Stimulated activated naive CD8-positive, alpha-beta T cell treated with anti-CD3 and anti-CD28 coated beads, Interleukin-15, Interleukin-2, amounts not matched to agents 100 ng/mL and 50 ng/mL, for 24 hours (primary cell): ENCODE results near the gene MEGF9.

Experiments
- H3K27ac Mint-ChIP-seq: one replicate; pipeline ENCODE4 v1.8.0; 2021; ENCODE audit warnings: mild to moderate bottlenecking, mixed read lengths
- H3K27me3 Mint-ChIP-seq: one replicate; pipeline ENCODE4 v1.8.0; 2021; ENCODE audit warnings: mixed read lengths
- H3K36me3 Mint-ChIP-seq: one replicate; pipeline ENCODE4 v1.8.0; 2021; ENCODE audit warnings: low read depth, mixed read lengths
- H3K4me1 Mint-ChIP-seq: one replicate; pipeline ENCODE4 v1.8.0; 2021; ENCODE audit warnings: low read depth, mixed read lengths
- H3K4me3 Mint-ChIP-seq: one replicate; pipeline ENCODE4 v1.8.0; 2021; ENCODE audit warnings: mild to moderate bottlenecking, mixed read lengths
- H3K9me3 Mint-ChIP-seq: one replicate; pipeline ENCODE4 v1.8.0; 2021; ENCODE audit warnings: mixed read lengths

Gene MEGF9

GRCh38 chr9:120717176-120717575, 2.9 kb upstream of the MEGF9 start:
- H3K9me3 Mint-ChIP-seq = no peaks in the 10 kb centered on the region
- no peaks in the 10 kb centered on the region for H3K27me3 Mint-ChIP-seq
- H3K27ac Mint-ChIP-seq = no peak overlapping the region
- H3K4me1 Mint-ChIP-seq = peaks cover 16% of the 10 kb centered on the region
- no peak overlapping the region for H3K4me3 Mint-ChIP-seq
- H3K36me3 Mint-ChIP-seq = no peaks in the 10 kb centered on the region

DNA sequence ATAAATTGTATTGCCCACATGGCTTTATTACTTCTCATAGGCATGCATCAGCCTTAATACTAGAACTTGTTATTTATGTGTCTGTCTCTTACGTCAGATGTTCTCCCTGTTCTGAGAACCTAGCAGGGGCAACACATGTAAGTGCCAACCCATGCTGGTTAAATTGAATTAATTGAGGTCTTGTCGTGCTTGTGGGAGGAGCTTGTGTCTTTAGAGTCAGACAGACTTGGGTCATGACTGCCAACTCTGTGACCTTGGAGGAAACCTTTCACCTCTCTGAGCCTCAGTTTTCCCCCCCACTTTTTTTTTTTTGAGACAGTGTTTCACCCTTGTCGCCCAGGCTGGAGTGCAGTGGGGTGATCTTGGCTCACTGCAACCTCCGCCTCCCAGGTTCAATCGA, 2.2 kb upstream of the MEGF9 start:
- H3K27me3 Mint-ChIP-seq = no peaks in the 10 kb centered on the region
- no peak overlapping the region for H3K4me3 Mint-ChIP-seq
- H3K27ac Mint-ChIP-seq = no peak overlapping the region
- H3K4me1 Mint-ChIP-seq = peaks cover 23% of the 10 kb centered on the region
- no peaks in the 10 kb centered on the region for H3K36me3 Mint-ChIP-seq
- no peaks in the 10 kb centered on the region for H3K9me3 Mint-ChIP-seq

GRCh38 chr9:120715389-120715924, 1.2 kb upstream of the MEGF9 start:
- Mint-ChIP-seq H3K9me3 (no peaks in the 10 kb centered on the region), H3K27ac (no peak overlapping the region)

DNA sequence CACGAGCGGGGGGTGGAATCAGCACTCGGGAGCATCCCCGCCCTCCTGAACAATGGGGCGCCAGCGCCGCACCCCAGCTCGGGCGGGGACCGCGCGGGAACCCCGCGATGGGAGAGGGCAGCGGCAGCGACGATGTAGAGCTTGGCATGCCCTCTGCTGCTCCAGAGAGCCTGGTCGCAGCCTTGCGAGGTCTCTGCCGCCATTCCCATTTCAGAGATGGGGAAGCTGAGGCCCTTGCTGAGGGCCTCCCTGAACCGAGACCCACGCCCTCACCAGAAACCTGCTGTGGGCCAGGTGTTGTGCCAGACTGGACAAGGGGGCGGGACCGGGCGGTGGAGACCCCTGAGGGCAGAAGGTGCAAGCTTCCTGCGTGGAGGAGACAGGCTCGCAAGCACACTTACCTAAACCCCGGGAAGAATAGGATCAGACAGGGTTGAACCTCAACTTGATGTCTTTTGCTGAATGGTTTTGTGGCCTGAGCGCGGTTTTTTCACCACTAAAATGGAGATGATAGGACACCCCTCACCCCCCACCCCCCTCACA, 647 bp upstream of the MEGF9 start:
- Mint-ChIP-seq H3K36me3 (no peaks in the 10 kb centered on the region), H3K4me1 (peaks cover 39% of the 10 kb centered on the region), H3K27me3 (no peaks in the 10 kb centered on the region), H3K9me3 (no peaks in the 10 kb centered on the region), H3K4me3 (peak overlapping the region; percentile 84), H3K27ac (peak overlapping the region; percentile 61)

More at GRCh38 chr9:120715389-120715924, 1.2 kb upstream of the MEGF9 start:
- Mint-ChIP-seq H3K36me3 (no peaks in the 10 kb centered on the region), H3K4me1 (peaks cover 34% of the 10 kb centered on the region), H3K27me3 (no peaks in the 10 kb centered on the region), H3K4me3 (peak overlapping the region; percentile 84)

DNA sequence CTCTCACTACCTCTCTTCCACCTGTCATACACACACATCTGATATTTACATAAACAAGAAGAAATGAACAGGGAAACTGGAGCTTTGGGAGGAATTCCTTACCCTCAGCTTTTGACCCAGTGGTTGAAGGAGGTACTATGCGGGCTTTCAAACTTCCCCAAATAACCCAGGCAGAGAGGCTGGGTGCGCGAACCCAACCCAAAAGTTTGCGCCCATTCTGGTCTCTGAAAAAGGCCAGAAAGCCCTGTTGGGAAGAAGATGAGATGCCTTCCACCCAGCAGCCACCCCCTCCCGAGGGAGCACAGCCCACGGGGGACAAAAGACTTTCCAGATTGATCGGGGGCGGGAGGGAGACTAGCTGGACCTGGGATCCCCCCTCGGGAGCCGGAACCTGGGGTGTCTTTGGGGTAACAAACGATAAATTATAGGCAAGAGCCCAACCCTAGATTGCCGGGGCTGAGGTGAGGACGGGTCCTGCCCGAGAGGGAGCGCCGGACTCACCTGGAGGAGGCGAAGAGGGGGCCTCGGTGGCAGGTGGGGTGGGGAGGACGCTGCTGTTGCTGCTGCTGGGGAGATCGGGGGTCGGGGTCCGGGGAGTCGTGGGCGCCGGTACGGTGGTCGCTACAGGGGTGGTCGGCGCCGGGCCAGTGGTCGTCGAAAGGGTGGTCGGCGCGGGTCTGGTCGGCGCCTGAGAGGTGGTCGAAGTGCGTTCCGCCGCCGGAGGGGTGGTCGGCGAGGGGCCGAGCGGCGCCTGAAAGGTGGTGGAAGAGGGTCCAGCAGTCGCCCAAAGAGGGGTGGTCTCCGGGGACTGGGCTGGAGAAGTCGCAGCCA, 798 bp downstream of the MEGF9 start:
- Mint-ChIP-seq H3K27me3 (no peaks in the 10 kb centered on the region), H3K9me3 (no peaks in the 10 kb centered on the region), H3K4me3 (peak overlapping the region; percentile 77), H3K27ac (peak overlapping the region; percentile 65), H3K4me1 (peaks cover 50% of the 10 kb centered on the region), H3K36me3 (no peaks in the 10 kb centered on the region)

- H3K9me3 Mint-ChIP-seq = no peaks in the 10 kb centered on the region
- no peaks in the 10 kb centered on the region for H3K27me3 Mint-ChIP-seq
- peak overlapping the region; percentile 65 for H3K27ac Mint-ChIP-seq
- peaks cover 52% of the 10 kb centered on the region for H3K4me1 Mint-ChIP-seq
- no peaks in the 10 kb centered on the region for H3K36me3 Mint-ChIP-seq
- H3K4me3 Mint-ChIP-seq = peak overlapping the region; percentile 77
These were observed 1.7 kb downstream of the MEGF9 start for GRCh38 chr9:120712539-120713031.

GRCh38 chr9:120711841-120712538, 2.3 kb downstream of the MEGF9 start:
- peaks cover 52% of the 10 kb centered on the region for H3K4me1 Mint-ChIP-seq

GRCh38 chr9:120711354-120711753, 2.9 kb downstream of the MEGF9 start:
- peak overlapping the region; percentile 77 for H3K4me3 Mint-ChIP-seq
- H3K27me3 Mint-ChIP-seq = no peaks in the 10 kb centered on the region
- H3K27ac Mint-ChIP-seq = peak overlapping the region; percentile 57
- peaks cover 52% of the 10 kb centered on the region for H3K4me1 Mint-ChIP-seq
- H3K9me3 Mint-ChIP-seq = no peaks in the 10 kb centered on the region
- no peaks in the 10 kb centered on the region for H3K36me3 Mint-ChIP-seq

More at GRCh38 chr9:120711841-120712538, 2.3 kb downstream of the MEGF9 start:
- no peaks in the 10 kb centered on the region for H3K27me3 Mint-ChIP-seq
- H3K9me3 Mint-ChIP-seq = no peaks in the 10 kb centered on the region
- no peaks in the 10 kb centered on the region for H3K36me3 Mint-ChIP-seq
- H3K4me3 Mint-ChIP-seq = peak overlapping the region; percentile 77
- peak overlapping the region; percentile 65 for H3K27ac Mint-ChIP-seq

DNA sequence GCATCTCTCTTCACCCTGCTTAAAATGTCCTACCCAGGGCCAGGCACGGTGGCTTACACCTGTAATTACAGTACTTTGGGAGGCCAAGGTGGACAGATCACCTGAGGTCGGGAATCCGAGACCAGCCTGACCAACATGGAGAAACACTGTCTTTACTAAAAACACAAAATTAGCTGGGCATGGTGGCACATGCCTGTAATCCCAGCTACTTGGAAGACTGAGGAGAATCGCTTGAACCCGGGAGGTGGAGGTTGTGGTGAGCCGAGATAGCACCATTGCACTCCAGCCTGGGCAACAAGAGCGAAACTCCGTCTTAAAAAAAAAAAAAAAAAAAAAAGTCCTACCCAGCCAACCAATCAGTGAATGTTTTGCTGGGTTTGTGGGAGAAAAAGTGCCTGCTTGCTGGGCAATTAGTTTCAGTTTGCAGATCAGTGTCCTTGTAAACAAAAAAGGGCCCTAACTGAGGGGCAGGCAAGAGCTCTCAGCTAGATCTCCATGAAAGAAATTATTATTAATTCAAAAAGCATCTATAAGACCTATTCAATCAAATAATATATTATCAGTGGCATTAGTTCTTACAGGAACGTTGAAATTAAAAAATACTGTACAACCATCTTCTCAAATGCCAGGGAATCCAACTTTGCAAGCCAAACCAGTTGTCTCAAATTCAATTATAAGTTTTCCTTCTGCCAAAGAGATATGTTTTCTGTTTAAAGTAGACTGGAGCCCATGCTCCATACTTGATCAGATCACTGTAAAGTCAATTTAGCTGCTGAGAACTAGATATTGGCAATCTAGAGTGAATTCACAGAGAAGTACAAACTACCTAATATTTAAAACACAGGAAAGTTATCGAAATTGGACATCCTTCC, 3.9 kb downstream of the MEGF9 start:
- Mint-ChIP-seq H3K4me3 (peak overlapping the region; percentile 77), H3K4me1 (peaks cover 52% of the 10 kb centered on the region), H3K36me3 (no peaks in the 10 kb centered on the region), H3K27me3 (no peaks in the 10 kb centered on the region), H3K9me3 (no peaks in the 10 kb centered on the region), H3K27ac (peak overlapping the region; percentile 75)

DNA sequence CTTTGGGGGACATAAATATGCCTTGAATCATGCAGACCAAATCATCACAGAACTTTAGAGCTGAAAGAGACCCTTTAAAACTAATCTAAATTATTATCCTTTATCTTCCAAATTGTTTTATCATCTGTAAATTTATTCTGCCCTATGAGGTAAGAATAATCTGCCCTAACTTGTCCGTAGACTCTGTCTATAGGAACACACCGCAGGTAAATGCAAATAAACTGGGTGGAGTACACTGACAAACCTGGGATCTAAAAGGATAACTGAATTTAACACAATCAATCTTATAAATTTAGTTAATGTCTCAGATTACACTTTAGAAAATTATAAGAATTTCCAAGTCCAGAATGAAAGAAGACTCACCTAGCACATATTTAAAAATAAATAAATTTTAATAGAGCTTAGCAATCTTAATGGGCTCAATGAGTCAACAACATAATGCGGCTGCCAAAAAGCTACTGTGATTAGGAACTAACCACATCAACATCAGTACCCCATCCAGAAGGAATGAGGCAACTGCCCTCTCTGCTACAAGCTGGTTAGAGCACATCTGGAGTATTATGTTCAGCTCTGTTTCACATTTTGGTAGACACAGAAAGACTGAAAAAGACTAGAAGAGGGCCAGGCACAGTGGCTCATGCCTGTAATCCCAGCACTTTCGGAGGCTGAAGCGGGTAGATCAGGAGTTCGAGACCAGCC, 5.6 kb downstream of the MEGF9 start:
- Mint-ChIP-seq H3K36me3 (peaks cover 4% of the 10 kb centered on the region), H3K27ac (no peak overlapping the region), H3K9me3 (no peaks in the 10 kb centered on the region), H3K4me1 (peaks cover 51% of the 10 kb centered on the region), H3K27me3 (no peaks in the 10 kb centered on the region), H3K4me3 (no peak overlapping the region)

DNA sequence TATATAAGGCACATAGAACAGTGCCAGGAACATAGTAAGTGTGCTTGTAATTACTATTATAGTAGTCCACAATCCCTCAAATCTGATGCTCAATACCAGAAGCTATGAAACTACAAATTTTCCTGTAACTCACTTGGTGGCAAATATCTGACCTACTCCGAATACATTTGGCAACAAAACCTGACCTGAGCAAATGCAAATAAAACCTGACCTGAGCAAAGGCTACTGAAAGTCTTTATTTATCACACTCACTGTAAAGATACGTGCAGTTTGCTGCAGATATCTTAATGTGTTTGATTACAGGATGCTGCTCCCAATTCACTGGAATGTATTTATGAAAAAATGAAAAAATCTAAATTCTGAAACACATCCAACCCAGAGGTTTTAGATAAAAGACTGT, 7.1 kb downstream of the MEGF9 start:
- Mint-ChIP-seq H3K4me1 (peaks cover 39% of the 10 kb centered on the region), H3K4me3 (no peak overlapping the region), H3K9me3 (no peaks in the 10 kb centered on the region), H3K27me3 (no peaks in the 10 kb centered on the region), H3K27ac (no peak overlapping the region), H3K36me3 (peaks cover 4% of the 10 kb centered on the region)

DNA sequence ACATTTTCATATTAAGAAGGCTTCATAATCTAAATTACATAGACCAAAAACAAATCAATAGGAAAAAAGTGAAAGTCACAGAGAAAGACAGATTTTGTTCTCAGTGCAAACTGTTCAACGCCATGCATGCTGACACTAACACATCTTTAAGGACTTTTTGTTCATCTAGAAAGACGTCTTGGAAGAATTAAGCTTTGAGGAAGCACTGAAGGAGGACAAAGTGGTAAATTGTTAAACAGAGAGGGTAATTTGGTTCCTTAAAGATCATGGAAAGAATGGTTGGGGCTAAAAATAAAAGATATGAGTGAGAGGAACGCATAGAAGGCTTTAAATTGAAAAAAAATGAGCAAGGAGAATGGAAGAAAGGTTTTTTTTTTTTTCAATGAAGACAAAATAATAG, 9.1 kb downstream of the MEGF9 start:
- H3K27ac Mint-ChIP-seq = no peak overlapping the region
- H3K4me1 Mint-ChIP-seq = peaks cover 19% of the 10 kb centered on the region
- H3K27me3 Mint-ChIP-seq = no peaks in the 10 kb centered on the region
- no peaks in the 10 kb centered on the region for H3K9me3 Mint-ChIP-seq
- H3K36me3 Mint-ChIP-seq = peaks cover 4% of the 10 kb centered on the region
- no peak overlapping the region for H3K4me3 Mint-ChIP-seq

DNA sequence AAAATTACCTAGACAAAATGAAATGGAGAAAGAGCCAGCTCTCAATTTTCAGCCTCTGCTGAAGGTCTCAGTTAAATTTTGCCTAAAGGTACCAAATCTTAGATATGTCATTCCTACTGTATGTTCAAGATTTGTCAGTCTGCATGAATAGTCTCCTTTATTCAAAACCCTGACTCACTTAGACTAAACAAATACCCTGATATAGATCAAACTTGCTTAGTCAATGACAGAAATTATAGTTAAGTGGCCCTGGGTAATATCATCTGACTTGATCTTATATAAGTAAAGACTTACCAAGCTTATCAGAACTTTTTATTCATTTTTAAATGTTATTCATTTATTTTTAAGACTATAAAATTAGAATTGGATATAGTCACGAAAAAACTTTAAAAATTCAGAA, 12.2 kb downstream of the MEGF9 start:
- Mint-ChIP-seq H3K36me3 (peaks cover 4% of the 10 kb centered on the region), H3K4me3 (no peak overlapping the region), H3K4me1 (peaks cover 10% of the 10 kb centered on the region), H3K27ac (no peak overlapping the region), H3K9me3 (no peaks in the 10 kb centered on the region), H3K27me3 (no peaks in the 10 kb centered on the region)

GRCh38 chr9:120701248-120701647, 13.0 kb downstream of the MEGF9 start:
- H3K9me3 Mint-ChIP-seq = no peaks in the 10 kb centered on the region
- H3K27me3 Mint-ChIP-seq = no peaks in the 10 kb centered on the region
- peaks cover 19% of the 10 kb centered on the region for H3K4me1 Mint-ChIP-seq
- no peak overlapping the region for H3K27ac Mint-ChIP-seq
- no peak overlapping the region for H3K4me3 Mint-ChIP-seq
- H3K36me3 Mint-ChIP-seq = peaks cover 4% of the 10 kb centered on the region
